OCI-LY1 (cell line): Measurements from ENCODE around the gene ASAP3.

Source experiments
- H2AFZ ChIP-seq: fragments of 200-600 bp; sonication (generic), shearing (Covaris generic); 2 replicates; pipeline ENCODE4 v1.6.0; 2014; ENCODE audit warnings: antibody characterized with exemption, mild to moderate bottlenecking, low read length
- H3F3A ChIP-seq: fragments of 200-600 bp; sonication (generic), shearing (Covaris generic); 2 replicates; pipeline ENCODE4 v1.6.0; 2014; ENCODE audit warnings: mild to moderate bottlenecking, antibody characterized with exemption, low read length, moderate library complexity; ENCODE audit not compliant: insufficient read depth
- H3K27ac ChIP-seq: fragments of 200-600 bp; sonication (generic); 2 replicates; pipeline ENCODE4 v1.5.1; 2014; ENCODE audit warnings: low read length, mixed run types, mild to moderate bottlenecking, low read depth; ENCODE audit not compliant: poor library complexity, severe bottlenecking
- H3K27me3 ChIP-seq: fragments of 200-600 bp; sonication (generic); 2 replicates; pipeline ENCODE4 v1.6.0; 2014; ENCODE audit warnings: antibody characterized with exemption, mild to moderate bottlenecking, low read length, moderate library complexity; ENCODE audit not compliant: insufficient read depth
- H3K36me3 ChIP-seq: fragments of 200-600 bp; sonication (generic); 2 replicates; pipeline ENCODE4 v1.6.1; 2014; ENCODE audit warnings: mild to moderate bottlenecking, antibody characterized with exemption, low read length, moderate library complexity, mixed read lengths; ENCODE audit not compliant: insufficient read depth
- H3K4me1 ChIP-seq: fragments of 200-600 bp; sonication (generic); 2 replicates; pipeline ENCODE4 v1.5.1; 2014; ENCODE audit warnings: mild to moderate bottlenecking, low read length, moderate library complexity; ENCODE audit not compliant: insufficient read depth, severe bottlenecking
- H3K4me2 ChIP-seq: fragments of 200-600 bp; sonication (generic), shearing (Covaris generic); 2 replicates; pipeline ENCODE4 v1.6.1; 2014; ENCODE audit warnings: low read length
- H3K4me3 ChIP-seq: fragments of 200-600 bp; sonication (generic); 2 replicates; pipeline ENCODE4 v1.5.1; 2014; ENCODE audit warnings: low read length, low read depth, mild to moderate bottlenecking, mixed read lengths; ENCODE audit not compliant: poor library complexity, severe bottlenecking
- H3K79me2 ChIP-seq: fragments of 200-600 bp; shearing (Covaris generic); 2 replicates; pipeline ENCODE4 v1.6.1; 2016; ENCODE audit warnings: mixed run types, low read length, mixed read lengths; ENCODE audit not compliant: insufficient read depth
- H3K9ac ChIP-seq: fragments of 200-600 bp; sonication (generic), shearing (Covaris generic); 2 replicates; pipeline ENCODE4 v1.6.1; 2014; ENCODE audit warnings: mild to moderate bottlenecking, low read length, mixed read lengths
- H3K9me2 ChIP-seq: fragments of 200-600 bp; sonication (generic), shearing (Covaris generic); 2 replicates; pipeline ENCODE4 v1.6.1; 2014; ENCODE audit warnings: low read depth, mild to moderate bottlenecking, low read length, mixed read lengths
- H3K9me3 ChIP-seq: fragments of 200-600 bp; shearing (Covaris generic); 2 replicates; pipeline ENCODE4 v1.6.1; 2014; ENCODE audit warnings: low read length, mixed read lengths
- H4K20me1 ChIP-seq: fragments of 200-600 bp; sonication (generic), shearing (Covaris generic); 2 replicates; pipeline ENCODE4 v1.6.0; 2016; ENCODE audit warnings: mild to moderate bottlenecking, low read length; ENCODE audit not compliant: insufficient read depth
- EZH2 ChIP-seq: fragments of 200-600 bp; sonication (generic), shearing (Covaris generic); IDR thresholded peaks from 2 replicates; pipeline ENCODE4 v1.8.0; 2017; ENCODE audit warnings: borderline replicate concordance, mixed run types, mild to moderate bottlenecking, antibody characterized with exemption, low read length, moderate library complexity, mixed read lengths
- TF ChIP-seq, protein P1 (sequence below): fragments of 200-600 bp; sonication (generic), shearing (Covaris generic); IDR thresholded peaks from 2 replicates; pipeline ENCODE4 v1.5.1; 2017; ENCODE audit warnings: mild to moderate bottlenecking, antibody characterized with exemption, low read length, moderate library complexity, mixed read lengths

ASAP3 gene

DNA sequence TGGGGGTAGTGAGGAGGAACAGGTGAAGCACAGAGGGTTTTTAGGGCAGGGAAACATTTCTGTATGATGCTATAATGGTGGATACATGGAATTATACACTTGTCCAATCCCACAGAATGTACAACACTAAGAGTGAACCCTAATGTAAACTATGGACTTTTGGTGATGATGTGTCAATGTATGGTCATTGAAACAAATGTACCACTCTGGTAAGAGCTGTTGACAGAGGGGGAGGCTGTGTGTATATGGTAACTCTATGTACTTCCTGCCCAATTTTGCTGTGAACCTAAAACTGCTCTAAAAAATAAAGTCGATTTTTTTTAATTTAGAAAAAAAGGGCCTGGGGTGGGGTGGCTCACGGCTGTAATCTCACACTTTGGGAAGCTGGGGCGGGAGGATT lies 22.9 kb downstream of the ASAP3 start:
- Histone ChIP-seq H3K4me1 (no peaks in the 10 kb centered on the region), H3K9ac (no peak overlapping the region), H3K27ac (no peak overlapping the region), H3K4me2 (no peak overlapping the region), H3K79me2 (no peaks in the 10 kb centered on the region), H3K4me3 (no peak overlapping the region), H3K9me3 (no peaks in the 10 kb centered on the region), H3F3A (no peaks in the 10 kb centered on the region), H2AFZ (no peak overlapping the region), H4K20me1 (no peaks in the 10 kb centered on the region), H3K27me3 (peaks cover 12% of the 10 kb centered on the region), H3K36me3 (no peaks in the 10 kb centered on the region), H3K9me2 (no peaks in the 10 kb centered on the region)
- no peak for TF ChIP-seq EZH2
- TF ChIP-seq, protein P1, sequence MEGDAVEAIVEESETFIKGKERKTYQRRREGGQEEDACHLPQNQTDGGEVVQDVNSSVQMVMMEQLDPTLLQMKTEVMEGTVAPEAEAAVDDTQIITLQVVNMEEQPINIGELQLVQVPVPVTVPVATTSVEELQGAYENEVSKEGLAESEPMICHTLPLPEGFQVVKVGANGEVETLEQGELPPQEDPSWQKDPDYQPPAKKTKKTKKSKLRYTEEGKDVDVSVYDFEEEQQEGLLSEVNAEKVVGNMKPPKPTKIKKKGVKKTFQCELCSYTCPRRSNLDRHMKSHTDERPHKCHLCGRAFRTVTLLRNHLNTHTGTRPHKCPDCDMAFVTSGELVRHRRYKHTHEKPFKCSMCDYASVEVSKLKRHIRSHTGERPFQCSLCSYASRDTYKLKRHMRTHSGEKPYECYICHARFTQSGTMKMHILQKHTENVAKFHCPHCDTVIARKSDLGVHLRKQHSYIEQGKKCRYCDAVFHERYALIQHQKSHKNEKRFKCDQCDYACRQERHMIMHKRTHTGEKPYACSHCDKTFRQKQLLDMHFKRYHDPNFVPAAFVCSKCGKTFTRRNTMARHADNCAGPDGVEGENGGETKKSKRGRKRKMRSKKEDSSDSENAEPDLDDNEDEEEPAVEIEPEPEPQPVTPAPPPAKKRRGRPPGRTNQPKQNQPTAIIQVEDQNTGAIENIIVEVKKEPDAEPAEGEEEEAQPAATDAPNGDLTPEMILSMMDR: no peak

DNA sequence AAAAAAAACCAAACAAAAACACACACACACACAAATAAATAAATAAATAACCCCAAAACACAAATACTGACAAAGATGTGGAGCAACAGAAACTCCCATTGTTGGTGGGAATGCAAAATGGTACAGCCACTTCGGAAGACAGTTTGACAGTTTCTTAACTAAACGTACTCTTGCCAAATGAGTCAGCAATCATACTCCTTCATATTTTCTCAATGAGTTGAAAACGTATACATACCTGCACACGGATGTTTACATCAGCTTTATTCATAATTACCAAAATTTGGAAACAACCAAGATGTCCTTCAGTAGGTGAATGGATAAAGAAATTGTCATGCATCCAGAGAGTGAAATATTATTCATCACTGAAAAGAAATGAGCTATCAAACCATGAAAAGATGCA lies 23.5 kb downstream of the ASAP3 start:
- Histone ChIP-seq H3K9me3 (no peaks in the 10 kb centered on the region), H3K4me1 (no peaks in the 10 kb centered on the region), H3K9me2 (no peaks in the 10 kb centered on the region), H3K9ac (no peak overlapping the region), H3K79me2 (no peaks in the 10 kb centered on the region), H3K4me2 (no peak overlapping the region), H3K4me3 (no peak overlapping the region), H3K27ac (no peak overlapping the region), H2AFZ (no peak overlapping the region), H3K27me3 (peaks cover 12% of the 10 kb centered on the region), H3F3A (no peaks in the 10 kb centered on the region), H3K36me3 (no peaks in the 10 kb centered on the region), H4K20me1 (no peaks in the 10 kb centered on the region)
- no peak for TF ChIP-seq EZH2
- TF ChIP-seq, protein P1: no peak

DNA sequence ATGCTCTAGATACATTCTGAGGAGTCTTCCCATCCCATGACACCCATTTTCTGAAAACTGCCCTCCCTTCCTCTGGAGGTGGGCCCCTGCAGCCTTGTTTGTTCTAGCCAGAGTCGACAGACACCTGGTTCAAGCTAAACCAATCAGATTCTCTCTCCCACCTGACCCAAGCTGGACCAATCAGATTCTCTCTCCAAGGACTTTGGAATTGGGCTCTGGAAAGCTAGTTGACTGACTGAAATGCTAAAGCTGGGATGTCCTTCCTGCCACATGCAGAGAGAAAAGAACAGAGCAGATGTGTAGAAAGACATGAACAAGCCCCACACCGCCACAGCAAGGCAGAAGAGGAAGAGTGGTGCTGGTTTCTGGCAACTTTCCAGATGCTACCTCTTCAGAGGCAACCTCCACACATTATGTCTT lies 24.6 kb downstream of the ASAP3 start:
- H3K4me1 ChIP-seq: no peaks in the 10 kb centered on the region
- H3K27me3 ChIP-seq: peaks cover 7% of the 10 kb centered on the region
- no peak overlapping the region for H3K9ac ChIP-seq
- H3K9me3 ChIP-seq: no peaks in the 10 kb centered on the region
- no peaks in the 10 kb centered on the region for H4K20me1 ChIP-seq
- TF ChIP-seq EZH2: no peak
- TF ChIP-seq, protein P1: no peak
- no peak overlapping the region for H3K27ac ChIP-seq
- H3K4me2 ChIP-seq: no peak overlapping the region
- H3K79me2 ChIP-seq: no peaks in the 10 kb centered on the region
- no peaks in the 10 kb centered on the region for H3F3A ChIP-seq
- H3K36me3 ChIP-seq: no peaks in the 10 kb centered on the region
- no peak overlapping the region for H3K4me3 ChIP-seq
- H3K9me2 ChIP-seq: no peaks in the 10 kb centered on the region
- no peak overlapping the region for H2AFZ ChIP-seq
